Measurements from ENCODE around the gene MATR3.
A peak's percentile ranks its signal among the peaks of the same experiment; 100 is the strongest.

The MATR3 gene

DNA sequence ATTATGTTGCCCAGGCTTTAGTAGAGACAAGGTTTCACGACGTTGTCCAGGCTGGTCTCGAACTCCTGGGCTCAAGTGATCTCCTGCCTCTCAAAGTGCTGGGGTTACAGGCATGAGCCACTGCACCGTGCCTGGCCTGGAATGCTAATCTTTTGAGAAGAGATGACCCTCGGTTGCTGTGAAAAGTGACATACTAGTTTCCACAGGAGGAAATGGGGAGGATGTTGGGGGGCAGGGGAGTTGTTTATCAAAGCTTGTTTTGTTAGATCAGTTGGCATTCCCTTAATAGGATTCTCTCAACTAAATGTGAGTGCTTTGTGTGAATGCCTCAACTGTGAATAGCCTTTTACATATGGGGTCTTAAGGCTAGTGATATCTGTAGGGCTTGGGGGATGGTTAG, 16.4 kb upstream of the MATR3 start:
- H3K27ac Mint-ChIP-seq = no peak overlapping the region
- H3K4me1 Mint-ChIP-seq (ENCODE audit: low read depth) = peaks cover 48% of the 10 kb centered on the region
- intact Hi-C loops (cut with micrococcal nuclease) = no loop called here
- H3K9me3 Mint-ChIP-seq = no peaks in the 10 kb centered on the region
- H3K36me3 Mint-ChIP-seq (ENCODE audit: low read depth) = peaks cover 55% of the 10 kb centered on the region
- H3K27me3 Mint-ChIP-seq = no peaks in the 10 kb centered on the region
- H3K4me3 Mint-ChIP-seq = no peak overlapping the region

DNA sequence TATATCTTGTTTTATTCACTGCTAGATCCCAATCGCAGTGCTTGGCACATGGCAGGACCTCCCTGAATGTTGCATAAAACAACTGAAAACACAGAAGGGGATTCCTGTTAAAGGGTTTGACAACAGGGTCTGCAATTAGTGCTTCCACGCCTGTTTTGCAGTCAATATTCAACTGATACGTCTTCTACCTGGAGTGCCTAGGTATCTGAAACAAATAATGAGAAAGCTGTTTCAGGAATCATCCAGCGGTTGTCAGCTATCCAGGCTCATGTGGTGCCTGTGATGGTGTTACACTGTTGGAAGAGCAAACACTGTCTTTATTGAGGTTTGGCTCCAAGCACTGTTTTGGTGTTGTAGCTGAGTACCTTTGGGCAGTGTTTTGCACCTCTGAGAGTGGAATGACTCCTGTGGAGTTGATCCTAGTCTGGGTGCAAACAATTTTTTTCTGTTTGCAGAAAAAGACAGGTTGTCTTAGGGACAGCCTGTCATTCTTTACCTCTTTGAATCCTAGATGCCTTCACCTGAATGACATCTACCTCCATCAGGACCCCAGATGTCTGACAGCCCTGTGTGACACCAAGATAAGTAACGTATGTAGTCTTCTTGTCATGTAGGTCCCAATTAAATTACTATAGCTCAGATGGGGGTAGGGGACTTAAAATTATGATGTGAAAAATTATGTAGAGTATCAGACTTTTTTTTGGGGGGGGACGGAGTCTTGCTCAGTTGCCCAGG, 14.8 kb upstream of the MATR3 start:
- intact Hi-C loops (cut with micrococcal nuclease) = no loop called here
- Mint-ChIP-seq H3K36me3 (ENCODE audit: low read depth) (peaks cover 69% of the 10 kb centered on the region), H3K27ac (no peak overlapping the region), H3K4me3 (no peak overlapping the region), H3K27me3 (no peaks in the 10 kb centered on the region), H3K4me1 (ENCODE audit: low read depth) (peaks cover 33% of the 10 kb centered on the region), H3K9me3 (no peaks in the 10 kb centered on the region)

DNA sequence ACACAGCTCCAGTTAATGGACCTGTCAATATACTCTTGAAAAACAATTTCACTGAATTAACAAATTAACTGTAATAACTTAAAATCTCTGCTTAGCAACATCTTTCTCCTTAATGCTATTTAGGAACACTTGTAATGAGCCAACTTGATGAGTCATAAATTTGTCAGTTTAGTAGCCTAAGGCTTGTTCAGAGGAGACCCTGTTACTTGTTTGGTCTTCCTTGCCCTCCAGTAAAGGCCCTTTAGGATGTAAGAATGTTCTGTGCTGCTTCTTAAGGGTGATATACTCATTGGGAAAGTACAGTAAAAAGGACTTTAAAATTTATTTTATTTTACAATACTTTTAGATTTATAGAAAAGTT, 11.4 kb upstream of the MATR3 start:
- H3K9me3 Mint-ChIP-seq = no peaks in the 10 kb centered on the region
- peaks cover 77% of the 10 kb centered on the region for H3K36me3 Mint-ChIP-seq (ENCODE audit: low read depth)
- H3K27ac Mint-ChIP-seq = no peak overlapping the region
- no peaks in the 10 kb centered on the region for H3K27me3 Mint-ChIP-seq
- intact Hi-C loops (cut with micrococcal nuclease) = no loop called here
- peaks cover 3% of the 10 kb centered on the region for H3K4me1 Mint-ChIP-seq (ENCODE audit: low read depth)
- no peak overlapping the region for H3K4me3 Mint-ChIP-seq

DNA sequence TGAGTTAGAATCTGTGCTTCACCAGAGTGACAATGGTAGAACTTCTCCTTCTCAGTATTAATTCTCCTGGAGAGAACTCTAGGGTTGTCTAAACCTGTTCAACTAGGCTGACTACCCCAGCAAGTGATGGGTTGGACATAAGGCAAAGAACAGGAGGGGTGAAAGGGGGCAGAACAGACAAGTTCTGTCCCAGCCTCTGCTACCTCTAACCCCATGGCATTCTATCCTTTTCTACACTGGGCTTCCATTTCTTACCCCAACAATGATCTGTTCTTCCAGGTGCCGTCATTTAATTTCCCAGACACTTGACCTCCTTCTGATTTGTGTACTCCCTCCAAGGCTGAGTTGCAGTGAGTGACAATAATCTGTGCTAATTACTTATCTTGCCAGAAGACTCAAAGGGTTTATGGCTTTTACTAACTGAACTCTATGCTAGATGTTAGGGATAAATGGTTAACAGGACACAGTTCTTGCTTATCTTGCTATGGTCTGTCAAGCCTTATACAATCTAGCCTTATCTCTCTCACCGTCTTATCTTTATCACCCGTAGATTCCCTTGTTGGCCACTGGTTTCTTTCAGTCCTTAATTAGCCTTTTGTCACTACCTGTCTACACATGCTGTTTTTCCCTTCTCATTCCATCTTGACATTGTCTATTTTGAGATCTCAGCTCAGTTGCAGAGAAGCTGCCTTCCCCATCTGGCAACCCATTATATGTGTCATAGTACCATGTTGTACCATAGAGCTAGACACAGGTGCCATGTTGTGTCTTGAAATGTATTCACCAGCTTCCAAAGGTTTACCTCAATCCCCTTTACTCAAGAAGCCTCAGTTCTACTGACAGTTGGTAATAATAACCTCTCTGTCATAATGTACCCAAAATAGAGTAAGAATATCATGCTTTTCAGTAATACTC, 10.0 kb upstream of the MATR3 start:
- H3K36me3 Mint-ChIP-seq (ENCODE audit: low read depth) = peaks cover 75% of the 10 kb centered on the region
- no peaks in the 10 kb centered on the region for H3K4me1 Mint-ChIP-seq (ENCODE audit: low read depth)
- H3K9me3 Mint-ChIP-seq = no peaks in the 10 kb centered on the region
- H3K27me3 Mint-ChIP-seq = no peaks in the 10 kb centered on the region
- H3K4me3 Mint-ChIP-seq = no peak overlapping the region
- intact Hi-C loops (cut with micrococcal nuclease) = no loop called here
- H3K27ac Mint-ChIP-seq = no peak overlapping the region

DNA sequence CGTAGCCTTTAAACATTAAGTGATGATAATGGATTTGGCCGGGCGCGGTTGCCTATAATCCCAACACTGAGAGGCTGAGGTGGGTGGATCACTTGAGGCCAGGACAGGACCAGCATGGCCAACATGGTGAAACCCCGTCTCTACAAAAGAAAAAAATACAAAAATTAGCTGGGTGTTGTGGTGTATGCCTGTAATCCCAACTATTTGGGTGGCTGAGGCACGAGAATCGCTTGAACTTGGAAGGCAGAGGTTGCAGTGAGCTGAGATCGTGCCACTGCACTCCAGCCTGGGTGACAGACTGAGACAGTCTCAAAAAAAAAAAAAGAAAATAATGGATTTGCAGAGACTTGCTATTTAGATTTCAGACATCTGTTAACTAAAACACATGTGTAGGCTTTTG, 9.2 kb upstream of the MATR3 start:
- Mint-ChIP-seq H3K27me3 (no peaks in the 10 kb centered on the region), H3K4me1 (ENCODE audit: low read depth) (no peaks in the 10 kb centered on the region), H3K4me3 (no peak overlapping the region), H3K36me3 (ENCODE audit: low read depth) (peaks cover 67% of the 10 kb centered on the region), H3K9me3 (no peaks in the 10 kb centered on the region), H3K27ac (no peak overlapping the region)
- intact Hi-C loops (cut with micrococcal nuclease) = no loop called here

DNA sequence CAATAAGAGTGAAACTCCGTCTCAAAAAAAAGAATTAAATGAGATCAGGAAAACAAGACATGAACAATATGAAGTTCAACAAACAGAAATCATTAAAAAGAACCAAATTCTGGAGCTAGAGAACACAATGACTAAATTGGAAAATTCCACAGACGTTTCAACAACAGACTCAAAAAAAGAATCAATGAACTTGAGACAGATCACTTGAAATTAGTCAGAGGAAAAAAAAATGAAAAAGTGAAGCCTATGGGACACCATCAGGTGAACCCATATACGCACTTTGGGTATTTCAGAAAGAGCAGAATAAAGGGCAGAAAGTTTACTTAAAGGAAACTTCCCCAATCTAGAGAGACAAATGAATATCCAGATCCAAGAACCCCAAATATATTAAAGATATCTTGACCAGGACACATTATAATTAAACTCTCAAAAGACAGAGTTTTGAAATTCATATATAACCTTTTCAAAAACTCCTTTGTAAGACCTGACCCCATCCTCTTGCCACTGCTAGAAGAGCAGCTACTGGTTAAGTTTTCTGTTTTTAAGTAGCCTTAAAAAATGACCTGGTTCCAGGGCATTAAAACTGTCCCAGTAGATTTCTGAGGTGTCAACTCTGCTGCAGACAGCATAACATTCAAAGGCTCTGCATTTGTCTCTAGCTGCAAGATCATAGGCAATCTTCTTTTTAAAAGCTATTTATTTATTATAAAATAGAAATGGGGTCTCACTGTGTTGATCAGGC, 7.7 kb upstream of the MATR3 start:
- intact Hi-C loops (cut with micrococcal nuclease) = no loop called here
- Mint-ChIP-seq H3K27ac (no peak overlapping the region), H3K36me3 (ENCODE audit: low read depth) (peaks cover 55% of the 10 kb centered on the region)

DNA sequence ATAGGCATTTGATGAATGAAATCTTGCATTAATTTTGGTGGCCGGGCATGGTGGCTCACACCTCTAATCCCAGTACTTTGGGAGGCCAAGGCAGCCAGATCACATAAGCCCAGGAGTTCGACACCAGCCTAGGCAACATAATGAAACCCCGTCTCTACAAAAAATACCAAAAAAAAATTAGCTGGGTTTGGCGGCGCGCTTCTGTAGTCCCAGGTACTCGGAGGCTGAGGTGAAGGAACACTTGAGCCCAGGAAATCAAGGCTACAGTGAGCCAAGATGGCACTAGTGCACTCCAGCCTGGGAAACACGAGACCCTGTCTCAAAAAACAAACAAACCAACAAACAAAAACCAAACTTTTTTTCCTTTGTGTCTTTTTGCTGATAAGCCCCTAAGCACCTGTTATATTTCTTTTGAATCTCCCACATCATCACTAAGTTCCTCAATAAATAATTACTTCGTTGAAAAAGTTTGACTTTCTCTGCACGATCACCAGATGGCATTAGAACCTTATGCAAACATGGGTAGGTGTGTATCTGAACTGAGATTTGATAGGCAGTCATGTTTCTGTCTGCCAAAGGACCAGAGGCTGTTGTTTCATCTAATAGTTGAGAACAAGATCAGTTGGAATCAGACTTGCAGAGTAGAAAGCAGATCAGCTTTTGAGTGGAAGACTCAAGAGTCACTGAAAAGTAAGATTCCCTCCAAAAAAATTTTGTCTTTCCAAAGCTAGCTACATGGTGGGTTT, 5.5 kb upstream of the MATR3 start:
- Mint-ChIP-seq H3K9me3 (no peaks in the 10 kb centered on the region), H3K4me1 (ENCODE audit: low read depth) (no peaks in the 10 kb centered on the region), H3K4me3 (no peak overlapping the region), H3K27me3 (no peaks in the 10 kb centered on the region), H3K27ac (no peak overlapping the region), H3K36me3 (ENCODE audit: low read depth) (peaks cover 38% of the 10 kb centered on the region)
- intact Hi-C loops (cut with micrococcal nuclease) = no loop called here

More for the DNA sequence above, 7.7 kb upstream of the MATR3 start:
- Mint-ChIP-seq H3K4me3 (no peak overlapping the region), H3K4me1 (ENCODE audit: low read depth) (no peaks in the 10 kb centered on the region), H3K9me3 (no peaks in the 10 kb centered on the region), H3K27me3 (no peaks in the 10 kb centered on the region)

DNA sequence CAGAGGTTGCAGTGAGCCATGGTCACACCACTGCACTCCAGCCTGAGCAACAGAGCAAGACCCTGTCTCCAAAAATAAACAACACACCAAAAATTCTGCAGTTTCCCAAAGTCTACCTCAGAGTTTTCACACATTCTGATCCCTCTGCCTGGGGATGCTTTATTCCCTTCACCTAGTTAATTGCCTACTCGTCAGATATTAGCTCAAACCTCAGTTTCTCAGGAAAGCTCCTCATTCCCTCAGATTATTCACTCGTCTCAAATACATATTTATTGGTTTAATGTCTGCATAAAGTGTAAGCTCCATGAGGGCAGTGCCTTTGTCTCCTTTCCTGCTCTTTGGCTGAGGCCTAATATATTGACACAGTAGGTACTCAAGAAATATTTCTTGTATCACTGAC, 2.5 kb upstream of the MATR3 start:
- Mint-ChIP-seq H3K27me3 (no peaks in the 10 kb centered on the region), H3K4me3 (no peak overlapping the region), H3K9me3 (no peaks in the 10 kb centered on the region), H3K36me3 (ENCODE audit: low read depth) (peaks cover 31% of the 10 kb centered on the region), H3K4me1 (ENCODE audit: low read depth) (peaks cover 13% of the 10 kb centered on the region), H3K27ac (no peak overlapping the region)
- intact Hi-C loops (cut with micrococcal nuclease) = loop anchor here (10.0 kb wide), 1 partner anchor 114 kb away; the partner anchor contains the start of gene SPATA24

DNA sequence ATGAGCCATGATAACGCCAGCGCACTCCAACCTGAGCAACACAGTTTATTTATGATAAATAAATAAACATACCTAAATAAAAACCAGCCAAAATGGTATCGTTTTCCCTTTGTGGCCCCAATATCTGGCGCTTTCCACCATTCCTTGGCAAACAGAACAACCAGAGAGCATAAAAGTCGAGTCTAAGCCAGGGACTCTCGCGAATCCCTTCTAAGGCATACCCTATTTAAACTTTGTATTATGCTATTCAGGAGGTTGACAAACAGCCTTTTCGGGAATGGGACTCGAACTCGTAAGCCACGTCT, 386 bp upstream of the MATR3 start:
- H3K36me3 Mint-ChIP-seq (ENCODE audit: low read depth) = peaks cover 22% of the 10 kb centered on the region
- no peaks in the 10 kb centered on the region for H3K27me3 Mint-ChIP-seq
- no peaks in the 10 kb centered on the region for H3K9me3 Mint-ChIP-seq
- peak overlapping the region; percentile 97 for H3K27ac Mint-ChIP-seq
- H3K4me1 Mint-ChIP-seq (ENCODE audit: low read depth) = peaks cover 33% of the 10 kb centered on the region
- intact Hi-C loops (cut with micrococcal nuclease) = loop anchor here (10.0 kb wide), 1 partner anchor 112 kb away; the partner anchor contains the start of gene SPATA24
- H3K4me3 Mint-ChIP-seq = peak overlapping the region; percentile 93

DNA sequence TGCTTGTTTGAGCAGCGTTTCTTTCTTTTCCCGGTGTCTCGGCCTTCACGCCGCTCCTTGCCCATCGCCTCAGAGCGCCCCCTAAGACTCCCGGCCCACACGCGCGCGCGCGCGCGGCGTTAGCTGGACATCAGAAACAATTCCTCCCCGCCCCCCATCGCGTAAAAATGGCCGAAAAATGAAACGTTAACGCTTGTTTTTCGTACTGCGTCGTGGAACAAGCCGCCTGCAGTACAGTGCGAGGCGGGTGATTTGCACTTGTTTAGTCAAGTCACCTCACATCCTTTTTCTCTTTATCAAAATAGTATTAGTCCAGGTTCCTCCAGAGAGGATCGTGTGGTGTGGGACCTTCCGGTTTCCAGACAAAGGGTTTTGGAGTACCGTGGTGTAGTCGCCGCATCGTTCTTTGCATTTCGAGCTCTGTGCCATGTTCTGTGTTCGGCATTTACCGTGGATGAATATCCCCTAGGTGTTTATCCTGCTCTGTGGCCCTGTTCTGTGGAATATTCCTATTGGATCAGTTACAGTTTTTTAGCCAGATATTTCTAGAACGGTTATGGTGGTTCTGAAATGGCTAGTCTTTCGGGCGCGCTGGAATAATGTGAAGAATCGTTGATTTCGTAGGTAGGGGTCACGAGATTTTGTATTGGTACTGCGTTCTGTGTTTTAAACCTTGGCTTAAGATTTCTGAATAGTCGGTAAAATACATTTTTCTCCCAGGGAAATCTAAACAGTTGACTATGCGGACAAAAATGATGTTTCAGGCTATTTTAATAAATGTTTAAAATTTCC, 1.0 kb downstream of the MATR3 start:
- Mint-ChIP-seq H3K9me3 (no peaks in the 10 kb centered on the region), H3K4me1 (ENCODE audit: low read depth) (peaks cover 47% of the 10 kb centered on the region), H3K27ac (peak overlapping the region; percentile 97), H3K27me3 (no peaks in the 10 kb centered on the region), H3K4me3 (peak overlapping the region; percentile 93), H3K36me3 (ENCODE audit: low read depth) (peaks cover 26% of the 10 kb centered on the region)
- intact Hi-C loops (cut with micrococcal nuclease) = loop anchor here (2.0 to 10.0 kb wide), 2 partner anchors 46 to 110 kb away; partner anchors contain the start of genes PAIP2 and SPATA24

DNA sequence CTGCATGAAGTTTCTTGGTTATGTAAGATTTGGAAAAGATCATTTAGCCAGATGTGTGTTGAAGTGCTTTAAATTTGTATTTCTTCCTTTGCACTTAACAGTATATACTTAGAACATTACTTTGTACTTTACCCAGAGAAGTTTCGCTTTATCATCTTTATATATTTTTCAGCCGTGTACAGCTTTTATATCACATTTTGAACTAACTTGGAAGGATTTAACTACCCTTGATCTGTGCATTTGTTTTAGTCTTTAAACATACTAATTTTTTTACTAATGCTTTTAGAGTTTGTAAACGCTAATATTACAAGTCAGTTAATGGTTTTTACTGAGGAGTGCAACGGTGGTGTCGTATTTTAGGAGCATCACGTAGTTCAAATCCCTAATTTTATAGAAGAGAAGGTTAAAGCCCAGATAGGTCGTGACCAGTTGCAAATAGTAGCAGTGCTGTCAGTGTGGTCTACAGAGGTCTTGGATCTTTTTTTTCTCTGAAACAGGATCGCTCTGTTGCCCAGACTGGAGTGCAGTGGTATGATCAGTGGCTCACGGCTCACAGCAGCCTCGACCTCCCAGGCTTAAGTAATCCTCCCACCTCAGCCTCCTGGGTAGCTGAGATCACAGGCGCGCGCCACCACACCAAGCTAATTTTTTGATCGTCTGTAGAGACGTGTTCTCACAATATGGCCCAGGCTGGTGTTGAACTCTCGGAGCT, 2.0 kb downstream of the MATR3 start:
- Mint-ChIP-seq H3K27ac (peak overlapping the region; percentile 97), H3K27me3 (no peaks in the 10 kb centered on the region), H3K9me3 (no peaks in the 10 kb centered on the region), H3K4me3 (peak overlapping the region; percentile 93), H3K4me1 (ENCODE audit: low read depth) (peaks cover 52% of the 10 kb centered on the region), H3K36me3 (ENCODE audit: low read depth) (peaks cover 28% of the 10 kb centered on the region)
- intact Hi-C loops (cut with micrococcal nuclease) = loop anchor here (2.0 to 10.0 kb wide), 2 partner anchors 45 to 109 kb away; partner anchors contain the start of genes PAIP2 and SPATA24

DNA sequence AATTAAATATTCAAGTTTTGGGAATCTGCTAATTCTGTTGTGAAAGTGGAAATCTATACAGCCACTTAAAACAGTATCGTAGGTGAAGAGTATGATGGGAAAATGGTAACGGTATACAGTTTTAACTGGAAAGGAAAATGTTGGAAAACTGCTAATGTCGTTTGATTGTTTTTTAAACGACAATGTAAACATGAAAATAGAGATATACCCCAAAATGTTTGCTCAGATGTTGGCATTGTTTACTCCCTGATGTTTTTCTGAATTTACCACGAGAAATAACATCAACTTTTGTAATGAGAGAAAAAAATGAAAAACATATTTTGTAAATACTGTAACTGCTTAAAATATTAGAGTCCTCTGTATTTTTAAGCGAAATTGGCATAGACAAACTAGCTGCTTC, 2.7 kb downstream of the MATR3 start:
- H3K27ac Mint-ChIP-seq = peak overlapping the region; percentile 97
- peaks cover 57% of the 10 kb centered on the region for H3K4me1 Mint-ChIP-seq (ENCODE audit: low read depth)
- H3K36me3 Mint-ChIP-seq (ENCODE audit: low read depth) = peaks cover 28% of the 10 kb centered on the region
- H3K9me3 Mint-ChIP-seq = no peaks in the 10 kb centered on the region
- H3K27me3 Mint-ChIP-seq = no peaks in the 10 kb centered on the region
- intact Hi-C loops (cut with micrococcal nuclease) = loop anchor here (10.0 kb wide), 1 partner anchor 109 kb away; the partner anchor contains the start of gene SPATA24
- no peak overlapping the region for H3K4me3 Mint-ChIP-seq

Measured in dendritic cell treated with granulocyte-macrophage colony-stimulating factor and Interleukin-4, amounts not matched to agents 40 ng/mL and 50 ng/mL, for 4 days (primary cell).